Cortex of kidney (tissue), 1 donor: ENCODE results near the gene WAPL.
"Not testable (repeated sequence)": the region's sequence is repeated elsewhere in the genome, so short reads cannot be mapped to it uniquely, and the experiment has no call there.

Experiments
- DNase-seq: peaks from one replicate; lab custom pipeline; 2025; lab: John Stamatoyannopoulos, UW

Gene WAPL

DNA sequence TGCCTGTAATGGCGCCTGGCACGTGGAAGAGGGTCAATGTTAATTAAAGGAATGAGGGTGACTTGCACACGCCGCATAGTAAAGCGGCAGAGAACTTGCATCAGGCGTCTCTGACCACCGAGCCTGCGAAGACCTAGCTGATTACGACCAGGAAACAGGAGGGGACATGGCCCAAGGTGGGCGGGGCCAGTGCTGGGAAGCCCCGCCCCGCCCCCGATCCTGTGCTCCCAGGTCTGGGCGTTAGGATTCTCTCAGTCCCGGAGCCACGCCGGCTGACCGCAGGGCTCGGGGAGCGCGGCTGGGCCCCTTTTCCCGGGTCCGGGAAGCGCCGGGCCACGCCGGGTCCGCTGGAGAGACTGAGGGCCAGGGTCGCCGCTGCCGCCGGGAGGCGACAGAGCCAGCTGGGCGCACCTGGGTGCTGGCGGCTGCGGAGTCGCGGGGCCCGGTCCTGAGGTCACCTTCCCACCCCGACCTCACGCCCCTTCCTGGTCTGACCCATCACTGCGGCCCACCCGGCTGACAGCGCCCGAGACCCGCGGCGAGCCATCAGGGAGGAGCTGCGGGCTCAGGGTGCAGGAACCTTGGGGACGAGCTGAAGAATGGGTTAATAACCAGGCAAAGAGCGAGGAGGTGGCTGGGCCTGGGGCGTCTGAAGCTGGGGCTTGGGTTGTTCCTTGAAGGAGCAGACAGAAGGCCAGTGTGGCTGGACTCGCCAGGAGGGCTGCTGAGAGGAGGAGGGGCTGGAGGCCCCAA is 132.0 kb downstream of the WAPL start:
- DNase-seq = no peak

- DNase-seq = not testable (repeated sequence)
Measured at GRCh38 chr10:86389109-86389440, 132.5 kb downstream of the WAPL start.

DNA sequence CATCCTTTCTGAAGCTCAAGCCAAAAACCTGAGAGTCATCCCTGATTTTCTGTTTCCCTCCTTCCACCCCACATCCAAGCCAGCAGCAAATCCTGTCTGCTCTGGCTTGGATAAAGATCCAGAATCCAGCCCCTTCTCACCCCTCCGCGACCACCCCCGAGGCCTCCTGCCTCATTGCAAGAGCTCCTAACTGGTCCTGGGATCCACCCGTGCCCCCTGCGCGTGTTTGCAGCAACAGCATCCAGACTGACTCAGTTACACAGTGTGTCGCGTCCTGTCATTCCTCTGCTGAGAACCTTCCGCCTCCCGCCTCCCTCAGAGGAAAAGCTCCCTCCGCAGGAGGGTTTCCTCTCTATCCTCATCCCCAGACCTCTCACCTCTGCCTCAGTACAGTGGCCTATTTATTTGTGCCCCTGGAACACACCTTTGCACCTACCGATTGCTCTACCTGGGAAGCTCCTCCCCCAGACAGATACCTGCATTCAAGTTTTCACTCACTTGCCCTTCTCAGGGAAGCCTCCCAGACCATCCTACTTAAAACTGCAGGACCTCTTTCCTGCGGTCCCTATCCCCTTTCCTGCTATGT is 133.4 kb downstream of the WAPL start:
- no peak for DNase-seq

- no peak for DNase-seq
Measured at GRCh38 chr10:86387178-86387794, 134.3 kb downstream of the WAPL start.

DNA sequence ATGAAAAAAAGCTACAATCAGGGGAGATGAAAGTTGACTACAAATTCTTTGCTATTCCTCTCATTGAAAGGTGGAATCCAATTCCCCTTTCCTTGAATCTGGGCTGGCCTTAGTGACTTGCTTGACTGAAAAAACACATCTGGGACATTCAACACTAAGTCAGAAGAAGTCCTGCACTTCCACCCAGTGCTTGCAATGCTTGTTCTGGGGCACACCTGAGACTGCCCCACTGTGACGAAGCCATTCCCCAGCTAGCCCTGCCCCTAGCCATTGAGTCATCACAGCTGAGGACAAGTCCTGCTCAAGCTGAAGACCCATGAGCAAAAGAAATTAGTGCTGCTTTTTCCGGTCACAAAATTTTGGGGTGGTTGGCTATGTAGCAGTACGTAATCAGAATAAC is 135.8 kb downstream of the WAPL start:
- no peak for DNase-seq
